GM12878 (cell line): Measurements from ENCODE around the gene TK1. TPM values are rescaled to one million over a fixed set of nuclear protein-coding genes. Genes with fewer than 3 reads are reported as not detected.

Experiments used
- BRCA1 ChIP-seq: IDR thresholded peaks from 2 replicates; pipeline ENCODE4 v1.6.1; 2011; ENCODE audit warnings: low read depth, low read length, improper control_type of control experiment
- CTCF ChIP-seq, 3 experiments: IDR thresholded peaks in 2 of 3; conservative IDR thresholded peaks in 1 of 3; 2 replicates each; pipeline ENCODE4 v1.5.1; 2011; ENCODE audit warnings: low read depth in 3 of 3, low read length in 3 of 3, mild to moderate bottlenecking in 3 of 3, control low read depth in 2 of 3, moderate library complexity in 2 of 3, inconsistent platforms in 1 of 3, mixed read lengths in 1 of 3; ENCODE audit not compliant: control insufficient read depth in 2 of 3, insufficient read depth in 1 of 3; ENCODE audit errors: extremely low read depth in 1 of 3
- E2F8 ChIP-seq: fragments of 450-650 bp; IDR thresholded peaks from 2 replicates; pipeline ENCODE4 v1.6.1; 2018; ENCODE audit warnings: mild to moderate bottlenecking, low read depth, moderate library complexity; ENCODE audit not compliant: partially characterized antibody
- ETV6 ChIP-seq, 2 experiments: fragments of 450-650 bp in 1 of 2; IDR thresholded peaks in 1 of 2; conservative IDR thresholded peaks in 1 of 2; 2 replicates each; pipeline ENCODE4 v1.6.1; 2014; ENCODE audit warnings: antibody characterized with exemption in 1 of 2, borderline replicate concordance in 1 of 2, low read depth in 1 of 2, mild to moderate bottlenecking in 1 of 2, moderate library complexity in 1 of 2
- EZH2 ChIP-seq: IDR thresholded peaks from 2 replicates; pipeline ENCODE4 v1.6.1; 2012; ENCODE audit warnings: low read depth, mild to moderate bottlenecking, control low read depth, inconsistent platforms, low read length, borderline replicate concordance; ENCODE audit not compliant: control insufficient read depth
- HSF1 ChIP-seq: fragments of 150-350 bp; IDR thresholded peaks from 2 replicates; pipeline ENCODE4 v1.6.1; 2014; ENCODE audit warnings: mild to moderate bottlenecking, low read depth, low read length
- RCOR1 ChIP-seq: conservative IDR thresholded peaks from 2 replicates; pipeline ENCODE4 v1.6.1; 2012; ENCODE audit warnings: low read depth, low read length, improper control_type of control experiment
- REST ChIP-seq: IDR thresholded peaks from 2 replicates; pipeline ENCODE4 v1.6.1; 2012; ENCODE audit warnings: mild to moderate bottlenecking, low read depth, low read length
- RFX5 ChIP-seq: IDR thresholded peaks from 2 replicates; pipeline ENCODE4 v1.6.1; 2011; ENCODE audit warnings: low read depth, low read length, improper control_type of control experiment
- SREBF1 ChIP-seq: IDR thresholded peaks from 2 replicates; pipeline ENCODE4 v1.6.1; 2012; ENCODE audit warnings: mild to moderate bottlenecking, low read length
- SRF ChIP-seq, 2 experiments: IDR thresholded peaks; 2 replicates each; pipeline ENCODE4 v1.6.1; 2011; ENCODE audit warnings: low read depth in 2 of 2, low read length in 2 of 2, mild to moderate bottlenecking in 1 of 2, moderate library complexity in 1 of 2
- ZBTB4 ChIP-seq: fragments of 450-650 bp; formaldehyde crosslinking; IDR thresholded peaks from 2 replicates; pipeline ENCODE4 v1.4.0; 2022; ENCODE audit warnings: mild to moderate bottlenecking, moderate library complexity
- ZNF24 ChIP-seq: fragments of 450-650 bp; IDR thresholded peaks from 2 replicates; pipeline ENCODE4 v1.6.1; 2017; ENCODE audit warnings: antibody characterized with exemption, mild to moderate bottlenecking
- polyA plus RNA-seq, 11 experiments: library from polyadenylated mRNA; depleted of rRNA in 4 of 11; unstranded in 6 of 11; stranded (reverse) in 5 of 11; fragments of >200 nt; fragmentation: Nextera tagmentation in 4 of 11; fragmentation: Illumina TruSeq in 1 of 11; extraction: Ambion mirVana in 4 of 11; extraction: Trizol in 1 of 11; gene quantifications; 1 replicate in 1 of 11; 2 replicates in 10 of 11; pipeline versions ENCODE4 v1.2.1 to v1.2.3, GENCODE V29; 2011 to 2016; ENCODE audit warnings: inconsistent platforms in 2 of 11, missing spikeins in 2 of 11, low read depth in 1 of 11
- total RNA-seq, 4 experiments: library from RNA; depleted of rRNA in 3 of 4; stranded (reverse); fragments of >200 nt in 3 of 4; fragmentation: Illumina TruSeq in 1 of 4; extraction: Trizol in 1 of 4; gene quantifications; 2 replicates each; pipeline versions ENCODE4 v1.2.1 to v1.2.3, GENCODE V29; 2013 to 2021

The TK1 gene
- total and polyA plus RNA-seq, 10 of the 15 experiments (the other 5 are each of a cell fraction or from before 2014, with no cell fraction given): 4.6 to 175 (median 77.9) TPM

- TF ChIP-seq HSF1 (no peak), ETV6 (conservative IDR thresholded peaks at IDR 0.05 in 1 of 2, IDR thresholded peaks at IDR 0.05 in 1 of 2; ENCODE audit: borderline replicate concordance in 1 of 2, low read depth in 1 of 2) (no peak), RCOR1 (no peak), CTCF (IDR thresholded peaks at IDR 0.05 in 2 of 3, conservative IDR thresholded peaks at IDR 0.05 in 1 of 3; ENCODE audit: control insufficient read depth in 2 of 3, extremely low read depth in 1 of 3, insufficient read depth in 1 of 3, low read depth in 3 of 3, low read length in 3 of 3) (no peak), RFX5 (no peak), ZNF24 (no peak), E2F8 (no peak), EZH2 (no peak), ZBTB4 (CRISPR knock-in tag) (no peak), SRF (IDR thresholded peaks at IDR 0.05; ENCODE audit: low read depth in 2 of 2, low read length in 2 of 2) (no peak), SREBF1 (no peak), BRCA1 (no peak), REST (no peak)
Measured at GRCh38 chr17:78148286-78149016, 38.4 kb downstream of the TK1 start (continued).
